CD4-positive, alpha-beta T cell treated with Interleukin-4 for 1 hour (primary cell): ENCODE results near the gene ALDH4A1.
"Not testable (repeated sequence)": the region's sequence is repeated elsewhere in the genome, so short reads cannot be mapped to it uniquely, and the experiment has no call there.

Experiments used
- DNase-seq, 2 donors: peaks; one replicate each; pipeline ENCODE4 v3.0.0-alpha.2; 2020 to 2022

The ALDH4A1 gene

DNA sequence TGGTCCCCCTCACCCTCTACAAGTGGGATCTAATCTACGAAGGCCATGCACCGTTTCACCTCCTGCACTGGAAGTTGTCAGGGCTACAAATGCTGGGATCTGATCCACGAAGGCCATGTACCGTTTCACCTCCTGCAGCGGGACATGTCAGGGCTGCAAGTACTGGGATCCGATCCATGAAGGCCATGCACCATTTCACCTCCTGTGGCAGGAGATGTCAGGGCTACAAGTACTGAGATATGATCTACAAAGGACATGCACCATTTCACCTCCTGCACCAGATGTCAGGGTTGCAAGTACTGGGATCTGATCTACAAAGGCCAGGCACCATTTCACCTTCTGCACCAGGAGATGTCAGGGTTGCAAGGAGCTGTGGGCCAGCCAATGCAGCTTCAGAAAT is 7.0 kb downstream of the ALDH4A1 start:
- DNase-seq, result no peak

DNA sequence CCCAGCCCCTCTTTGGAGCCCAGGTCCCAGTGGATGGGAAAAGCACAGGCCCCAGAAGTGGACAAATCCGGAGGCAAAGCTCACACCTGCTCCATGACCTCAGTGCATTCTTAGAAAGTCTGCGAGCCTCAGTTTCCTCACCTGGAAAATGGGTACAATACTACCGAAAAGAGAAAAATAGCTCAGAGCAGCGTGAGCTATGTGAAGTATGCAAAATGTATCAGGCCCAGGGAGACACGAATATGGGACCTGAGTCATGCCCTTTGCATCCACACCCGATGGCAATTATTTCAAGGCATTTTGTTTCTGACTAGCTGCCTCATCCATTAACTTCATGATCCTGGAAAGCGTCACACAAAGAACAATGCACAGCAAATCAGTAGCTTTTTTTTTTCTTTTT is 9.2 kb downstream of the ALDH4A1 start:
- DNase-seq, result no peak

DNA sequence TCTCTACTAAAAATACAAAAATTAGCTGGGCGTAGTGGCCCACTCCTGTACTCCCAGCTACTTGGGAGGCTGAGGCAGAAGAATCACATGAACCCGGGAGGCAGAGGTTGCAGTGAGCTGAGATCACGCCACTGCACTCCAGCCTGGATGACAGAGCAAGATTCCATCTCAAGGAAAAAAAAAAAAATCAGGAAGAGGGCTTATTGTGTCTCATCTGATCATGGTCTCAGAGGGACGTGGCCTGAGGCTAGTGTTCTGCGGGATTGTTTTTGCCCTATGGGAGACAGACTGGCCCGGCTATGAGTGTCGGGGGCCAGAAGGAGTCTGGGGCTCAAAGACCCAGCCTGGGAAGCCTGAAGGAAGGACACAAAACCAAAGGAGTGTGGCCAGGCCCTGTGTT is 10.5 kb downstream of the ALDH4A1 start:
- not testable (repeated sequence) for DNase-seq

DNA sequence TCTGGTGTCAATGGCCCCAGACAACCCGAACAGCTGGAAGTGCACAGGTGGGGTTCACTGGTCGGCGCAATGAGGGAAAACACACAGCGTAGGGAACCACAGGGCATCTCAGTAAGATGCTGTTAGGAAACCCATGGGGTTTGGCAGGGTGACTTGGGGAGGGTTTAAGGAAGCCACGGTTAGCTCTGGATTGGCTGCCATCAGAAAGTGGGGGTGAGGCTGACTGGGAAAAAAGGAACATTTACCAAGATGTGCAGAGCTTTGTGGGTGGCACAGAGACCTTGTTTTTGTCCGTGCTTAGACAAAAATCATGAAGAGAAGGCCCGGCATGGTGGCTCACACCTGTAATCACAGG is 11.0 kb downstream of the ALDH4A1 start:
- DNase-seq, result no peak

DNA sequence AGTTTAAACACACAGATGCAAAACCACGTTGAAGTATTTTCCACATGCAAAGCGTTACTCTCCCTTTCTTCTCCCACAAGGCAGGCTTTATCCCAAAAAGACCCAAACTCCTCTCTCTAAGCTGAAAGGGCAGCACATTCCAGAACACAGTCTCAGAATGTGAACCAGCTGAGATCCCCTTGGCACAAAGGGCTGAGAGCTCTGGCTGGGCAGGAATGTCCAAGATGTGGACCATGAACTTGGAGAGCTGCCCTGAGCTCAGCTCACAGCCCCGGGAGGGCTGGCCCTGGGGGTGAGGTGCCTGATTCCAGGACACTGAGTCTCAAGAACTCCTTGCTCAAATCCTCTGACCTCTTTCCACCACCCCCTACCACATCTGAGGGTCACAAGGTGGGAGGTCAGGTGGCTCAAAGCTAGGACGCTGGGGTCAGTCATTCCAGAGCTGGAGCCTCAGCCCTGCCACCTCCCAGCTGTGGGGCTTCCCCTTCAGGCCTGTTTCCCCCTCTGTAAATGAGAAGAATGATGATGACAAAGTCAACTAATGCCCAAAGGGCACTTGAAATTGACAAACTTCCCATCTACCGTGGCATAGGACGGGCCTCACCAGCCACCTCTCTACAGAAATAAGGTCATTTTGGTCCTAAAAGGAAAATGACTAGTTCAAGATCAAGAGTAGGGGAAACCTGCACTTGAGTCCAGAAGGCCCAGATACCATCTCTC is 11.5 kb downstream of the ALDH4A1 start:
- no peak for DNase-seq

DNA sequence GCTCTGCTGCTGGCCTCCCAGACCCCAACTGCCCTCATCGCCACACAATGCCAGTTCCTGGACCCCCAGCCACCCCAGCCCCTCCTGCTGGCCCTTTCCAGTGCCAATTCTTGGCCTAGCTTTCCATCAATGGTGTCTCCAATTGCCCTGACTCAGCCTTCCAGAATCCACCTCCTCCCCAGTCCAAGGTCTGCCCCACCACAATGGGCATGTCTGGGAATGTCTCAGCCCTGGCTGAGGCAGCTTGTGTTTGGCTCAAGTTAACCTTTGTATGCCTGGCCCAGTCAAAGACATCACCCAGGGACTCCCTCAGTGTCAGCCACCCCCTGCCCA is 16.4 kb downstream of the ALDH4A1 start:
- no peak for DNase-seq

DNA sequence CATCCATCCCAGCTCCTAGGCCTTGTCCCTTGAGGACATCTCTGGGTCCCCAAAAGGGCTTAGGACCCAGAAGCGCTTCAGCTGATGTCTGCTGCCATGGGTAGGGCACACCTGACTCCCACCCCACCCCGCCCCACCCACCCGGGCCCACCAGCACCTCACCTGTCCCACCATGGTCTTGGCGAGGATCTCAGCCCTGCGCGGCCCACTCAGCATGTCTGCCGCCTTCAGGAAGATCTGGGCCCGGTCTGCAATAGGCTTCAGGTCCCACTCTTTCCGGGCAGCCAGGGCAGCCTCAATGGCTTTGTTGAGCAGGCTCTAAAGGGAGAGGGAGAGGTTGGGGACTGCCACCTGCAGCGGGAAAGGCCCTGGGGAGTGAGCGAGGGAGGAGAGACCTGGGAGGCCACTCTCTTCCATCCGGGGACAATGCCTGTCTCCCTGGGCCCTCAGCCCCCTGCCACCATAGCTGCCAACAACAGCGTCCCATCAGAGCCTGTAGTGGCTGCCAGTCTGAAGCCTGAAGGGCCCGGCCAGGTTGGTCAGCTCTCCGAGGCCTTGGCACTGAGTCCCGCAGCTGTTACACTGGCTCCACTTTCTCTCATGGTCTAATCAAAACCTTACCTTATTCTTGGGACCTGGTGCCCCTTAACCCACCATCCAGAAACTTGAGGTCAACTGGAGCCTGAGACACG is 16.9 kb downstream of the ALDH4A1 start:
- DNase-seq, result no peak

DNA sequence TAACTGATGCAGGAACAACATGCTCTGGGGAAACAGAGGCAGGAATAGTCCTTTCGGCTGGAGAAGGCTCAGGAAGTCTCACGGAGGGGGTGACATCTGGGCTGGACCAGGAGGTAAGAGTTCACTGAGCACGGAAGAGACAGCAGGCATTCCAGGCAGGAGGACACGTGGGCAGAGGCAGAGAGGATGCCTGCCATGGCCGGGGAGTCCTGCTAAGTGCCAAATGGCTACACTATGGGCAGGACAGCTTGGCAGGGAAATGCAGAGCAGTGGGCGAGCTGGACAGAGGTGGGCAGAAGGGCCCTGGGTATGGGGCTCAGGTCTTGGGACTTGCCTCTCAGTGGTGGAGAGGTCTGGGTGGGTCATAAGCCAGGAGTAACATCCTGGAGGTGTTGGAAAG is 17.6 kb downstream of the ALDH4A1 start:
- DNase-seq, result no peak

DNA sequence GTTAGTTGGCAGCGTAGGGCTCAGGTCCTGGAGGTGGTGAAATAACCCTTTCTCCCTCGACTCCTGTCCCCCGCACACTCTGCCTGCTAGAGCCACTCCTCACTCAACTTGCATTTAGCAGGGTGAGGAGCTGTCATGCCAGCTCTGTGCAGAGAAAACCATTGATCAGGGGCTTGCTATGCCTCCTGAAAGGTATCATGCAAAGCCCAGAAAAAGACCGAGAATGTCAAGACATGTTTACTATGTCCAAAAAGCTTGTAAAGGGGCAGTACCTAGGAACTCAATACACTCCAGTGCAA is 18.0 kb downstream of the ALDH4A1 start:
- DNase-seq, result no peak

DNA sequence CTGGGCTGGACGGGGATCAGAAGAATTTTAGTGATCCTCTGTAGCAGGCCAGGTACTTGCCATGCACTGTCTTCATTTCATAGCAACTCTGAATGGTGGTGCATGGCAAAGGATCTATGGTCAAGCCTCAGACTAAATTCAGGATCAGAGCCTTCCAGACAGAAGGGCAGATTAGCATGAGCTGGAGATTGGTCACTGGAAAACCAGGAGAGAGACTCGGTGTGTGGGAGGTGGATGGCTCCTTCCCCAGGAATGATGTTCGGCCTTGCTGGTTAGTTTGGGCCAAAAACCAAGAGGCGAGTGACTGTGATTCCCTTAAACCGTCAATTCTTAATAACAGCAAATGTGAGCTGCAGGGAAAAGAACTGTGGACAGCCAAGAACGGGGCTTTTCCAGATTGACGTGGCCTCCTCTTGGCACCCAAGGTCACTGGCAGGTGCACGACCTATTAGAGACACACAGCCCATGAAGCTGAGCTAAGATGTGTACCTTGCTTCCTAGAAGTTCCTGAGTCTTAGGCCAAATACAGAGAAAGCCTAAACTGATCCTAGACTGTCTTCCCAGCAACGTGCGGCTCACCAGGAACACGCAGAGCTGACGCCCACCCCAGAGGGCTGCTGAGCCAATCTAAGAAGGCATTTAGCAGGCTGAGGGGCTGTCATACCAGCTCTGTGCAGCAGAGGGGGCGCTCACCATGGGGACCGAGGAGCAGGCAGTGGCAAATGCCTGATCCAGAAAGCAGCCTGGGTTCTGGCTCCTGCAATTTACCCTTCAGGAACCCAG is 18.5 kb downstream of the ALDH4A1 start:
- DNase-seq, result peak; percentile 69

DNA sequence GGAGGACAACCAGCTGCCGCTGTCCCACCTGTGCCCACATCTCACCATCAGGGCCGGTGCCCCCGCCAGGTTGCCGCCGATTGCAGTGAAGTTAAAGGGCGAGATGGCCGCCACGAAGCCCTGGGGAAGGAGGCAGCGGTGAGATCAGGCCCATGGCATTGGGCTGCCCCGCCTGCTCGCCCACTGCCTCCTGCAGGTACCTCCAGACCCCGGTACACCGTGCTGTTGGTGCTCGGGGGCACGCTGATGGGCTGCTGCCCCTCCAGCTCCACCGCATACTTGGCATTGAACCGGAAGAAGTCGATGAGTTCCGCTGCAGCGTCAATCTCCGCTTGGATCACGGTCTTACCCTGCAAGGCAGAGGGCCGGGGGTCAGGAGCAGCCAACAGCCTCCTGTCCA is 19.3 kb downstream of the ALDH4A1 start:
- DNase-seq, result no peak

DNA sequence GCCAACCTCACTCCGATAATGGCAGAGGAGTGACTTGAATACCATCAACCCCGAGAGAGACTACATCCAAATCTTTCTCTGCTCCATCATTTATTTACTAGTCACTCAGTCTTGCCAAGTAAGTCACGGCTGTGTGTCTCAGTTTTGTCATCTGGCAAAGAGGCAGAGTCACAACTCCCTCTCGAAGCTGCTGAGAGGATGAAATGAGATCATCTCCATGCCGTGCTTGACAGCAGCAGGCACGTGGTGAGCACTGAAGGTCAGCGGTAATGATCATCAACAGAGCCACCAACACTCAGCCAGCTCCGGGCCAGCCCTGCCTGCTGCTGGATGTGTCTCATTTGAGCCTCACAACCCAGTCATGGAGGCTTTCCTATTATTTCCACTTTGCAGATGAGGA is 19.9 kb downstream of the ALDH4A1 start:
- DNase-seq, result no peak

DNA sequence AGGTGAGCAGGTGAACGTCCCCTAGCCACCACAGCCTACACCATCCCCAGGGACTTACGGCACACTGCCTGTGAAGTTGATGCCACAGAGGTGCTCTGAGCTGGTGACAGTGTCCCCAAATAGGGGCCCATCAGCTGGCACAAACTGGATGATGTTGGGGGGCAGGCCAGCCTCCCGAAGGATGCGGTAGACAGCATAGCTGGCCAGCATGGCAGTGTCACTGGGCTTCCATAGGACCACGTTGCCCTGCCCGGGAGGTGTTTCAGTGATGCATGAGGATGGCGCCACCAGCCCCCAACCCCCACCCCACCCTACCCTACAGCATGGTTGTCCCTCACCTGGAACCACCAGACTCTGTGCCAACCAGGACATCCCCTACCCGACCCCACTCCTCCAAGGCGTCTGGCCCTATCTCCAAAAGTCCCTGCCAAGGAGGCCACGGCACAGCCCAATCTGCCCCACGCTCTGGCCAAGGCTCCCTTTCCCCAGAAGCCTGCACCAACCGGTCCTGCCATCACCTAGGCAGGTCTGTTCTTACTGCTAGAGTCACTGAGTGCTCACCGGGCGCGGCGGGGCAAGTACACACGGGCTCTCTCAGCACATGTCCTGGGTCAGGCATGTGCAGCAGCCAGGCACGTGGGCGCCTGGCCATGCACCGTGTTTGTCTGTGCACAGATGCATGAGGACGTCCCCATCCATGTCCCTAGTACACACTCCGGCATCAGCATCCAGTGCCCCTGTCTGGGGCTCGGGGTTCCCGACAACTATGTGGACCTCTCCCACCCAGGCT is 20.5 kb downstream of the ALDH4A1 start:
- no peak for DNase-seq

DNA sequence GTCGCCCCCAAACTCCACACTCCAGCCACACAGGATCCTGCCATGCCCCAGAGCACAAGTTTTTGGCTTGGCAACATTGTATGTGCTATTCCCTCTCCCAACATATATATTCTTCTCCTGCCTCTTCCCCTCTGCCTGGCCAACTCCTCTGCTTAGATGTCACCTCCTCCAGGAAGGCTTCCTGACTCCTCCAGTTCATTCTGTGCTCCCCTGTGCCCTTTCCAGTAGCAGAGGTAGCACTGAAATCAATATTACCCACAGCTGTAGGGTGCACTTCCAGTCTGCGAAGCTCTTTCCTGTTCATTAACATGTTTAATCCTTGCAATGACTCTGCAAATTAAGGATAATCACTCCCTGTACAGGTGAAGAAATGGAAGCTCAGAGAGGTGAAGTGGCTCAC is 21.2 kb downstream of the ALDH4A1 start:
- no peak for DNase-seq

DNA sequence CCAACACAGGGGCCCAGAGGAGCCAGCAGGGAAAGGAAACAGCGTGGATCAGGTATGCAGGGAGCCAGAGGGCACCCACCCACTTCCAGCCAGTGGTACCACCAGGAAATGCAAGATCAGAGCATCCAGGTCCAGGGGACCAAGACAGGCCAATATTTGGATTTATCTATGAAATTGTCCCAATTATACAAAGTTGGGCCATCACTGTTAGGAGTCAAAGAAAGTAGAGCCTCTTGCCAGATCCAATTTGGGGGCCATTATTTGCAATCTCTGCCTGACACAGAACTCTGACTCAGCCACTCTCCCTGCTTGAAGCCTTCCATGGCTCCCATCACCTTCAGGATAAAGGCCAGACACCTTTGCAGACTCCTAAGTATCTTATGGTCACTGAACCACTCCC is 21.8 kb downstream of the ALDH4A1 start:
- DNase-seq, result no peak

DNA sequence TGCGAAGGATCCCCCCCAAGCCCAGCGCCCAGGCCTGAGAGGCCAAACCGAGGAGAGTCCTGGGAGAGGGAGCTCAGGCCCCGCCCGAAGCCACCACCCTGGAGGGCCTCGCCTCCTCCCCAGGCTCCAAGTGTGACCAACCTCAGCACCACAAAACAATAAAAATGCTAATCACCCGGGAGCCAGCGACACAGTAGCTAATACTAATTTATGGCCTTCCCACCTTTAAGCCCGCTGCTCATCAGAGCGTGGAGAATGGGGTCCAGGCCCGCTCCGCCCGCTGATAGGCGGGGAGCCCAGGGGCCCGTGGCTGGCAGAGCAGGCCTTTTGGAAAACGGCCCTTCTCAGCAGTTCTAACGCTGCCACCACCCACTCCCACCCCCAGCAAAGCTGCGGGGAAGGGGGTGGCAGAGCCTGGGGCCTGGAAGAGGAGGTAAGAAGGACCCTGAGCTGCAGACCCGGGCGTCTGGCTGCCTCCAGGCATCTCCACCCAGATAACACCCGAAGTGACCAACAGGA is 22.5 kb downstream of the ALDH4A1 start:
- DNase-seq, result no peak

DNA sequence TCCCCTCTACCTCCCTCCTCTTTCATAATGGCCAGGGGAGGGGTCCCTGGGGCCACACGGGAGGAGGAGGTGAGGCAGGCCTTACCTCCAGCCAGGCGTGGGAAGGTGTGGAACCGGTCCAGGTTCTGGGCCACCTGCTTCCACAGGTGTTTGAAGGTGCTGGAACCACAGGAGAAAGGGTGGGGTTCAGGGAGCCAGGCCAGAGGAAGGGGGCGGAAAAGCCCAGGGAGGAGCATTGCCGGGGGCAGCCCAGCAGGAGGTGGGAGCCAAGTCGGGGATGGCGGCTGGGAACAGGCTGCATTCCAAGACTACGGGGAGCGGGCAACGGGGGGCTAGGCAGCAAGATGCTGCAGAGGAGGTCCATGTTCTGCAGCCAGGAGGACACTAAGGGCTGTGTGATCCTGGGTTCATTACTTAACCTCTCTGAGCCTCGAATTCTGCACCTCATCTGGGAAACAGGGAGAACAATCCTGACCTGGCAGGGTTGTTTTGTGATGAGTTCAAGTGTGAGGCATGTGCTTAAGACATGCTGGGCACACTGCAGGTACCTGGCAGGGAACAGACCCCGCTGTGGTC is 23.1 kb downstream of the ALDH4A1 start:
- DNase-seq, result no peak

DNA sequence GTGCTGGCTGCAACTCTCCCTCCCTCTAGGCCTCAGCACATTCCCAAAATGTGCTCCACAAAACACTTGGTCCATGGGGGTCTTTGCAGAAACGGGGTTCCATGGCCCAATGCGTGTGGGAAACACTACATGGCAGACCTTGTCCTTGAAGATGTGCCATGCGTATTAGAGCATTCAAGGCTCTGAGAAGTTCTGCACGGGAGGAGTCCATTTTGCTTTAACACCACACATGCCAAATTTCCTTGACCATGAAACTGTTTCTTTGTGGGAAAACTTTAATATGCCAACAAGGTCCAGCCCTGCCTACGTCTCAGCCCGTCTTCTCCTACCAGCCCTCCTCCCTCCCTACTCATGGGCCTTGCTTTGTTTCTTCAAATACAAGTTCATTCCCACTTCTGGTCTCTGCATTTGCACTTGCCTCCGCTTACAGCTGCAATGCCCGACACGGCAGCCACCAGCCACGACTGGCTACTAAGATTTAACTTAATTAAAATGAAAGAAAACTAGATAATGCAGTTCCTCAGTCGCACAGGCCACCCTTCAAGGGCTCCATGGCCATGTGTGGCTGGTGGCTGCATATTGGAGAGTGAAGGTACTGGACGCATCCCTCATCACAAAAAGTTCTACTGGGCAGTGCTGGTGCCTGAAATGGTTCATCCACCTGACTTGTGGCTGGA is 23.7 kb downstream of the ALDH4A1 start:
- DNase-seq, result no peak

DNA sequence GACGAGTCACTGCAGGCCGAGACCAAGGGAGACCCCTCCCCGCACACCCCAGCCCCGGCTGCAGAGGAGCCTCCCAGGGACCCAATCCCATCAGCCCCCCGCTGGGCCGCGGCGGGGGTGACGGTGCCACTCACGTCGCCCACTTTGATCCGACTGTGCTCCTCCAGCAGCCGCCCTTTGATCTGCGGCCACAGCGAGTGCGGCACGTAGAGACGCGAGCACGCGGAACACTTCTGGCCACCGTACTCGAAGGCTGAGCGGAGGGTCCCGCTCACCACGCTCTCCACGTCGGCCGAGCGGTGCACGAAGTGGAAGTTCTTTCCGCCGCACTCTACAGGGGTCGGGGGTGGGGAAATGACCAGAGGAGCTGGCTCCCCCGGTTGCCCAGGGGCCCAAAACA is 25.1 kb downstream of the ALDH4A1 start:
- DNase-seq, result no peak

DNA sequence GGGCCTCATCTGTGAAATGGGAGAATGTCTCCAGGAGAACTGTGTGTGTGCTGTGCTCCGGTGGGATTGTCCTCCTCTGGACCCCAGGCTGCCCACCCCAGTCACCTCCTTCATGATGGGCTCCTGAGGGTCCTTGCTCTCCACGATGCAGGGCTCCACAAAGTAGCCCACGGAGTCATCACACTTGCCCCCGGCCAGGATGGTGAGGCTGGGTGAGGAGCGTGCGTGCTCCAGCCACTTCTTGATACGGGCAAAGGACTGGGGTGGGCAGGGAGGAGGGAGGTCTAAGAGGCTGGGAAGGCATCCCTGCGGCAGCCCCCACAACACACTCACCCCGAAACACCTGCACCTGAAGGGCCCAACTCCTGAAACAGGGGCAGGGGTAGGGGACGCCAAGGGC is 26.1 kb downstream of the ALDH4A1 start:
- no peak for DNase-seq

DNA sequence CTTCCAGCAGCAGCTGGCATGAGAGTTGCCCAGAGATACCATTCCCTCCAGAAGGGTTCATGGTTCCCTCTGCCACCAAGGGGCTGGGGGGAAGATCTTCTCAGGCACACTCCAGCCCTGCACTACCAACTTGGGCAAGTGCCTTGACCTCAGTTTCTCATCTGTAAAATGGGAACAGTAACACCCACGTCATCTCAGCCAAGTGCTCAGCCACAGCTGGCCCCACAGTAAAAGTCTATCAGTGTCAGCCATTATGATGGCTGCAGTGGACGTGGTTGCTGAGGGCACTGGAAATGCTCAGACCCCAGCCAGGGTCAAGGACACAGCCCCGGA is 26.6 kb downstream of the ALDH4A1 start:
- no peak for DNase-seq

DNA sequence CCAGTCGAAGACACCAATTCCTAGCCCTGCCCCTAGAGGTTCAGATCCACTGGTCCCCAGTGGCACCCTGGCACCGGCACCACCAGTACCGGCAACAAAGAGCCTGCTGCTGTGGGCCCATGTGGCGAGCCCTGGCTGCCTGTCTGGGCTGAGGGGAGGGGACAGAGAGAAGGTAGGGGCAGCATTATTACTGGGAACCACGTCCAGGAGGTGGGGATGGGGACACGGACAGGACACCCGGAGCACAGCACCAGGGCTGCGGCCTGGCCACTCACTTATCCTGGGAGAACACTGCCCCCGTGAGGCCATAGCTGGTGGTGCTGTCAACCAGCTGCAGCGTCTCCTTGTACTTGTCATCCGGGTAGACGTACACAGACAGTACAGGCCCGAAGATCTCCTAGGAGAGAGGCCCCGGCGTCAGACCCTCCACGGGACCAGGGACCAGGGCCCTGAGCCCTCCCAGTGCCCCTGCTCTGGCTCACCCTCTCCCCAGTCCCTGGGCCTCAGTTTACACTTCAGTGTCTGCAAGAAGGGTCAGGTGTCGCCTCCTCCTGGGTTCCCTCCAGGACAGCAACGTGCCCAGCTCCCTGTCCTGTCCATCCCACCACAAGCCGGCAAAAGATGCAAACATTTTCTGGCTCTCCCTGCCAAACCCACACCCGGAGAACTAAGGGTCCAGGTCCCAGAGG is 27.1 kb downstream of the ALDH4A1 start:
- DNase-seq, result peak; percentile 64 to 65
